ENCODE results near the gene SHISA9. TPM values are rescaled to one million over a fixed set of nuclear protein-coding genes. Genes with fewer than 3 reads are reported as not detected.

Gene SHISA9
- total RNA-seq, 4 donors from 2014 or later: 0.19 TPM; not detected in 3

- DNase-seq: no peak
Measured at GRCh38 chr16:13013043-13013442, 111.6 kb downstream of the SHISA9 start.

GRCh38 chr16:13014476-13014875, 113.1 kb downstream of the SHISA9 start:
- H3K27ac ChIP-seq: no peak overlapping the region
- intact Hi-C loops (cut with DNase I): no loop called here
- H3K9me3 ChIP-seq: no peaks in the 10 kb centered on the region
- H3K27me3 ChIP-seq: no peaks in the 10 kb centered on the region
- no peak overlapping the region for H3K4me3 ChIP-seq
- TF ChIP-seq POLR2A (IDR thresholded peaks at IDR 0.05): no peak
- TF ChIP-seq, protein P1, sequence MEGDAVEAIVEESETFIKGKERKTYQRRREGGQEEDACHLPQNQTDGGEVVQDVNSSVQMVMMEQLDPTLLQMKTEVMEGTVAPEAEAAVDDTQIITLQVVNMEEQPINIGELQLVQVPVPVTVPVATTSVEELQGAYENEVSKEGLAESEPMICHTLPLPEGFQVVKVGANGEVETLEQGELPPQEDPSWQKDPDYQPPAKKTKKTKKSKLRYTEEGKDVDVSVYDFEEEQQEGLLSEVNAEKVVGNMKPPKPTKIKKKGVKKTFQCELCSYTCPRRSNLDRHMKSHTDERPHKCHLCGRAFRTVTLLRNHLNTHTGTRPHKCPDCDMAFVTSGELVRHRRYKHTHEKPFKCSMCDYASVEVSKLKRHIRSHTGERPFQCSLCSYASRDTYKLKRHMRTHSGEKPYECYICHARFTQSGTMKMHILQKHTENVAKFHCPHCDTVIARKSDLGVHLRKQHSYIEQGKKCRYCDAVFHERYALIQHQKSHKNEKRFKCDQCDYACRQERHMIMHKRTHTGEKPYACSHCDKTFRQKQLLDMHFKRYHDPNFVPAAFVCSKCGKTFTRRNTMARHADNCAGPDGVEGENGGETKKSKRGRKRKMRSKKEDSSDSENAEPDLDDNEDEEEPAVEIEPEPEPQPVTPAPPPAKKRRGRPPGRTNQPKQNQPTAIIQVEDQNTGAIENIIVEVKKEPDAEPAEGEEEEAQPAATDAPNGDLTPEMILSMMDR (IDR thresholded peaks at IDR 0.05): no peak
- H3K4me1 ChIP-seq: no peaks in the 10 kb centered on the region
- 9 to 25% methylated on average over 2 of the region's 2 CpGs for WGBS, 2 donors
- no peaks in the 10 kb centered on the region for H3K36me3 ChIP-seq
- DNase-seq: no peak

More at GRCh38 chr16:13013043-13013442, 111.6 kb downstream of the SHISA9 start:
- no peaks in the 10 kb centered on the region for H3K27me3 ChIP-seq
- no peak for TF ChIP-seq POLR2A (IDR thresholded peaks at IDR 0.05)
- TF ChIP-seq, protein P1 (IDR thresholded peaks at IDR 0.05): no peak
- H3K36me3 ChIP-seq: no peaks in the 10 kb centered on the region
- intact Hi-C loops (cut with DNase I): no loop called here
- H3K4me1 ChIP-seq: no peaks in the 10 kb centered on the region
- 17 to 50% methylated on average over 1 to 2 of the region's 6 CpGs for WGBS, 2 donors
- H3K27ac ChIP-seq: no peak overlapping the region
- H3K4me3 ChIP-seq: no peak overlapping the region
- no peaks in the 10 kb centered on the region for H3K9me3 ChIP-seq

DNA sequence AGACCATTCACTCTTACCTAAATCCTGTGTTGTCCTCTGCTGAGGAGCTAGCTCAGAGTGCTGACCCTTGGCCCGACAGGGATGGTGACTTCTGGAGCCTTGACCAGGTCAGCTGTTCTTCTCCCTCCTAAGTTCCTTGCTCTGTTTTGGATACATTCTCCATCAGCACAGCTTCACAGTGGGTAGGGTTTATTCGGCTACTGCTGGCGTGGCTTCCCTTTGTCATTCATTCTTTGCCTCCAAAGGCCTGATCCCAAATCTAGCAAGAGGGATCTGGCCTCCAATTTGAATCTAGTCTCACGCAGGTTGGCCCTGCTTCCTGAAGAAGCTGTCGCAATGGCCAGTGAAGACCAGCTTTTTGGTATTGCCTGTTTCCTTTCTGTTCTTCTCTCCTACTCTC, 116.6 kb downstream of the SHISA9 start:
- intact Hi-C loops (cut with DNase I): no loop called here
- no peaks in the 10 kb centered on the region for H3K27me3 ChIP-seq
- H3K4me1 ChIP-seq: no peaks in the 10 kb centered on the region
- no peak for DNase-seq
- 64 to 70% methylated on average over 4 to 5 of the region's 5 CpGs for WGBS, 2 donors
- H3K4me3 ChIP-seq: no peak overlapping the region
- H3K27ac ChIP-seq: no peak overlapping the region
- H3K36me3 ChIP-seq: no peaks in the 10 kb centered on the region
- no peaks in the 10 kb centered on the region for H3K9me3 ChIP-seq
- TF ChIP-seq, protein P1 (IDR thresholded peaks at IDR 0.05): no peak
- no peak for TF ChIP-seq POLR2A (IDR thresholded peaks at IDR 0.05)

GRCh38 chr16:13021996-13022395, 120.6 kb downstream of the SHISA9 start:
- no peaks in the 10 kb centered on the region for H3K9me3 ChIP-seq
- 52 to 71% methylated on average over 7 of the region's 7 CpGs for WGBS, 2 donors
- no peaks in the 10 kb centered on the region for H3K4me1 ChIP-seq
- no peaks in the 10 kb centered on the region for H3K36me3 ChIP-seq
- TF ChIP-seq, protein P1 (IDR thresholded peaks at IDR 0.05): no peak
- TF ChIP-seq POLR2A (IDR thresholded peaks at IDR 0.05): no peak
- H3K27ac ChIP-seq: no peak overlapping the region
- no peak for DNase-seq
- no peaks in the 10 kb centered on the region for H3K27me3 ChIP-seq
- H3K4me3 ChIP-seq: no peak overlapping the region
- intact Hi-C loops (cut with DNase I): no loop called here

GRCh38 chr16:13029786-13030185, 128.4 kb downstream of the SHISA9 start:
- intact Hi-C loops (cut with DNase I): no loop called here
- no peak for TF ChIP-seq POLR2A (IDR thresholded peaks at IDR 0.05)
- TF ChIP-seq, protein P1 (IDR thresholded peaks at IDR 0.05): no peak
- Histone ChIP-seq H3K36me3 (no peaks in the 10 kb centered on the region), H3K27ac (no peak overlapping the region), H3K4me3 (no peak overlapping the region), H3K4me1 (no peaks in the 10 kb centered on the region), H3K27me3 (no peaks in the 10 kb centered on the region), H3K9me3 (no peaks in the 10 kb centered on the region)
- WGBS, 2 donors: 59% methylated on average over 5 of the region's 5 CpGs
- no peak for DNase-seq
